ENCODE measurements around the gene TMC2. TPM values are rescaled to one million over a fixed set of nuclear protein-coding genes. Genes with fewer than 3 reads are reported as not detected.
A peak's percentile ranks its signal among the peaks of the same experiment; 100 is the strongest.

The TMC2 gene
- total and polyA plus RNA-seq, 7 experiments from 2014 or later = 0.15 TPM; not detected in 6

DNA sequence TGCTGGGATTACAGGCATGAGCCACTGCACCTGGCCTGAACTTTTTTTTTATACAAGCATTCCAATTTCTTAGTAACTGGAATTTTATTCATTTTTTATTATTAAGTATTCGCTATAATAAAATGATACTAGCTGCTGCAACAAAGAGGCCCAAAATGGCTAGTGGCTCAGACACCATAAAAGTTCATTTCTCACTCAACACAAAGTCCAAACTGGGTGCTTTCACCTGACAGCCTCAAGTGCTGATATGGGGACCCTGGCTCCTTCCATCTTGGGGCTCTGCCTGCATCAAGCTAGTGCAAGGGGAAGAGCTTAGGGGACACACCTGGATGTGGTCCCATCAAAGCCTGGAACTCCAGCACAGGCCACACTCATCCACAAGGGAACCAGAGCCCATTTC lies 103.9 kb downstream of the TMC2 start:
- H3K27me3 Mint-ChIP-seq = peaks cover 0 to 4% (median 0%) of the 10 kb centered on the region in 5 donors
- CTCF ChIA-PET = no interaction called here
- H3K36me3 ChIP-seq (ENCODE audit: control insufficient read depth in 2 of 3, insufficient read depth in 3 of 3, low read length in 3 of 3) = no peaks in the 10 kb centered on the region
- H3K27ac Mint-ChIP-seq = no peak overlapping the region
- peaks cover 0 to 2% (median 0%) of the 10 kb centered on the region in 11 donors for H3K9me3 Mint-ChIP-seq
- no peaks in the 10 kb centered on the region for H3K27me3 ChIP-seq (ENCODE audit: control insufficient read depth in 2 of 2, insufficient read depth in 2 of 2, low read length in 2 of 2)
- H3K36me3 Mint-ChIP-seq = peaks cover 0 to 17% (median 0%) of the 10 kb centered on the region in 5 donors
- intact Hi-C loops (cut with micrococcal nuclease) = no loop called here
- peaks cover 0 to 9% of the 10 kb centered on the region in 2 donors for H3K4me1 ChIP-seq (ENCODE audit: control insufficient read depth in 2 of 2, insufficient read depth in 2 of 2, low read length in 2 of 2)
- H3K9me3 ChIP-seq (ENCODE audit: control insufficient read depth in 2 of 3, low read length in 3 of 3) = no peaks in the 10 kb centered on the region
- no peak overlapping the region for H3K4me3 Mint-ChIP-seq
- DNase-seq = no peak
- POLR2A ChIA-PET = no interaction called here
- H3K27ac ChIP-seq (ENCODE audit: low read depth, low read length) = no peak overlapping the region
- H3K4me1 Mint-ChIP-seq = peaks cover 0 to 11% (median 6%) of the 10 kb centered on the region in 7 donors
- ATAC-seq = no peak
- H3K4me3 ChIP-seq (ENCODE audit: low read length) = no peak overlapping the region

DNA sequence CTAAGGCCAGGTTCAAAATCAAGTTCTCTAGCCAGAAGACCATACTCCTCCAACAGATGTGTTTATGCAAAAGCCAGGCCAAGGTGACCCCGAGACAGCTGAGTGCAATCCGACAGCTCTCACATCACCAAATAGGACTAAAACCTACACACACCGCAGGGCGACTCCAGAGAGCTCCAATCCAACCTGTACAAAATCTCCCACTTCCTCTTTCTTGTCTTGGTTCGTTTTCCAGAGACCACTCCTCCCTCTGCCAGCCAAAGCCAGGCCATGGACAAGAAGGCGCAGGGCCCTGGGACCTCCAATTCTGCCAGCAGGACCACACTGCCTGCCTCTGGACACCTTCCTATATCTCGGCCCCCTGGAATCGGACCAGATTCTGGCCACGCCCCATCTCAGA lies 104.5 kb downstream of the TMC2 start:
- peaks cover 0 to 9% of the 10 kb centered on the region in 2 donors for H3K4me1 ChIP-seq (ENCODE audit: control insufficient read depth in 2 of 2, insufficient read depth in 2 of 2, low read length in 2 of 2)
- no peak for ATAC-seq
- no peak overlapping the region for H3K4me3 Mint-ChIP-seq
- no peaks in the 10 kb centered on the region for H3K36me3 ChIP-seq (ENCODE audit: control insufficient read depth in 2 of 3, insufficient read depth in 3 of 3, low read length in 3 of 3)
- H3K27me3 Mint-ChIP-seq = no peaks in the 10 kb centered on the region
- intact Hi-C loops (cut with micrococcal nuclease) = no loop called here
- H3K4me1 Mint-ChIP-seq = peaks cover 0 to 11% (median 6%) of the 10 kb centered on the region in 7 donors
- H3K27me3 ChIP-seq (ENCODE audit: control insufficient read depth in 2 of 2, insufficient read depth in 2 of 2, low read length in 2 of 2) = no peaks in the 10 kb centered on the region
- no peak for DNase-seq
- CTCF ChIA-PET = no interaction called here
- H3K27ac Mint-ChIP-seq = no peak overlapping the region
- no peaks in the 10 kb centered on the region for H3K9me3 ChIP-seq (ENCODE audit: control insufficient read depth in 2 of 3, low read length in 3 of 3)
- POLR2A ChIA-PET = interaction anchor here (3.4 kb wide), 1 partner anchor 12 kb away, joined by 13 read pairs; the partner anchor contains the start of gene NOP56
- H3K4me3 ChIP-seq (ENCODE audit: low read length) = no peak overlapping the region
- no peak overlapping the region for H3K27ac ChIP-seq (ENCODE audit: low read depth, low read length)
- H3K36me3 Mint-ChIP-seq = peaks cover 0 to 17% (median 0%) of the 10 kb centered on the region in 5 donors
- H3K9me3 Mint-ChIP-seq = peaks cover 0 to 2% (median 0%) of the 10 kb centered on the region in 11 donors

DNA sequence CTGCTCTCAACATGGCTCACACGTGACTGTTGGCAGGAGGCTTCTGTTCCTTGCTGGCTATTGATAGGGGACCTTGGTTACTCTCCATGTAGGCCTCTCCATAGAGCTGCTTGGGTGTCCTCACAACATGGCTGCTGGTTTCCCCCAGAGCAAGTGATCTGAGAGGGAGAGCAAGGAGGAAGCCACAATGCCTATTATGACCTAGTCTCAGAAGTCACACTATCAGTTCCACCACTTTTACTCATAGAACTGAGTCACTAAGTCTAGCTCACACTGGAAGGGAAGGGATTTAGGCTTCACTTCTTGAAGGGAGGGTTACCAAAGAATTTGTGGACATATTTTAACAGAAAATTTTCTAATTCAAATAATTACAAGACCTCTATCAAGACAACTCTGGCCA lies 107.3 kb downstream of the TMC2 start:
- H3K4me3 ChIP-seq (ENCODE audit: low read length) = no peak overlapping the region
- Mint-ChIP-seq H3K9me3 (no peaks in the 10 kb centered on the region), H3K36me3 (peaks cover 0 to 17% (median 0%) of the 10 kb centered on the region in 5 donors), H3K4me3 (no peak overlapping the region), H3K27ac (peak overlapping the region in 1 of 9 donors; percentile 65), H3K27me3 (no peaks in the 10 kb centered on the region), H3K4me1 (peaks cover 3 to 17% (median 6%) of the 10 kb centered on the region in 7 donors)
- intact Hi-C loops (cut with micrococcal nuclease) = no loop called here
- ChIA-PET CTCF (no interaction called here), POLR2A (interaction anchor here (0.7 to 3.4 kb wide), 3 partner anchors 9 to 22 kb away, joined by 3 to 13 read pairs (median 3); partner anchors contain the start of gene NOP56)
- no peaks in the 10 kb centered on the region for H3K4me1 ChIP-seq (ENCODE audit: control insufficient read depth in 2 of 2, insufficient read depth in 2 of 2, low read length in 2 of 2)
- H3K27ac ChIP-seq (ENCODE audit: low read depth, low read length) = no peak overlapping the region
- H3K27me3 ChIP-seq (ENCODE audit: control insufficient read depth in 2 of 2, insufficient read depth in 2 of 2, low read length in 2 of 2) = no peaks in the 10 kb centered on the region
- no peaks in the 10 kb centered on the region for H3K36me3 ChIP-seq (ENCODE audit: control insufficient read depth in 2 of 3, insufficient read depth in 3 of 3, low read length in 3 of 3)
- H3K9me3 ChIP-seq (ENCODE audit: control insufficient read depth in 2 of 3, low read length in 3 of 3) = no peaks in the 10 kb centered on the region
- DNase-seq = no peak
- ATAC-seq = no peak

DNA sequence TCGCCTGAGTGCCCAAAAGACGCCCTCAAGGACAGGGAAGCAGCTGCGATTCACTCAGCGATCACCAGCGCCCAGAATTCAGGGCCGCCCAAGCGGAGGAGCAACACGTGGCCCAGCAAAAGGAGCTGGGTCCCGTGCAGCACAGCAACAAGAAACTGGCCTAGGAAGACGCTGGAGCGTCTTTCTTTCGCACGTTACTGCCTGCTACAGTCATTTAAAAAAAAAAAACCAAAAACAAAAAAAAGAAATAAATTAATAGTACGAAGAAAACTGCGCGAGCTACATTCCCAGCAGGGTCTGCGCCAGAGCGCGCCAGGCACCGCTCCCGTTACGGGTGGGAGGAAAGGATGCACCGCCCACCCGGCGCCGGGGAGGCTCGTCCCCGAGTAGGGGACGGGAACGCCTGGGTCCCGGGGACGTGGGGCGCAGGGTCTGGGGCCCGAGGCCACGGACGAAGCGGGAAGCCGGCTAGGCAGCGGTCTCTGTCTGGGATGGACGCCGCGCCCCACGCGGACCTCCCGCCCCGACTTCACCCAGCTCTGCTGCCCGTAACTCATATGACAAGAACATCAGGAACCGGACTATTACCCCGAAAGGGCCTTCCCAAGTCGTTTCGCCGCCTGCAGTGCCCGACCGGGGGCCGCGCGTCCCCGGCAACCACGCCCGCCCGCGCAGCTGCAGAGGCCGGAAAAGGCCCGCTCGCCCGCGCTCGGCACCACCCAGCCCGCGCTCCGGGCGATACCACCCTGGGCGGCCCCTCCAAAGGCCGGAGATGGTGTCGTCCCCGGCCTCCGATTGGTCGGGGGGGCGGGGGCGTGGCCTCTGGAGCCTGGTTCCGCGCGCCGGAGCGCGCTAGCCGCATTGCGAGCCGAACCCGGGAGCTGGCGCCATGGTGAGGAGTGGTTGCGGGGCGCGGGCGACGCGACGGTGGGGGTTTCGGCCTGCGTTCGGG lies 115.7 kb downstream of the TMC2 start, which contains the start of gene NOP56:
Gene NOP56 (plus strand): TSS at position 861 of the 952 bp plus-strand sequence. CDS start 29 bp downstream, at position 890.
- CTCF ChIA-PET = interaction anchor here (1.0 to 1.6 kb wide), 2 partner anchors 90 to 92 kb away, joined by 3 to 4 read pairs; no protein-coding TSS in a partner anchor
- peak within 1 kb of the TSS; percentile 87 to 92 (median 90) for H3K4me3 Mint-ChIP-seq
- peaks cover 9 to 33% (median 15%) of the 10 kb centered on the region in 5 donors for H3K36me3 Mint-ChIP-seq
- H3K27me3 Mint-ChIP-seq = no peaks in the 10 kb centered on the region
- Histone ChIP-seq H3K4me1 (ENCODE audit: control insufficient read depth in 2 of 2, insufficient read depth in 2 of 2, low read length in 2 of 2) (peaks cover 22 to 26% of the 10 kb centered on the region in 2 donors), H3K27me3 (ENCODE audit: control insufficient read depth in 2 of 2, insufficient read depth in 2 of 2, low read length in 2 of 2) (no peaks in the 10 kb centered on the region), H3K4me3 (ENCODE audit: low read length) (peak within 1 kb of the TSS; percentile 82), H3K36me3 (ENCODE audit: control insufficient read depth in 2 of 3, insufficient read depth in 3 of 3, low read length in 3 of 3) (peaks cover 20 to 35% (median 31%) of the 10 kb centered on the region in 3 experiments), H3K27ac (ENCODE audit: low read depth, low read length) (peak within 1 kb of the TSS; percentile 90), H3K9me3 (ENCODE audit: control insufficient read depth in 2 of 3, low read length in 3 of 3) (no peaks in the 10 kb centered on the region)
- peaks cover 16 to 53% (median 39%) of the 10 kb centered on the region in 7 donors for H3K4me1 Mint-ChIP-seq
- POLR2A ChIA-PET = interaction anchor here (0.7 to 6.8 kb wide), 17 partner anchors 10 to 768 kb away, joined by 3 to 183 read pairs (median 6); partner anchors contain the start of genes IDH3B, PTPRA and SNRPB
- no peaks in the 10 kb centered on the region for H3K9me3 Mint-ChIP-seq
- DNase-seq (peak; percentile 89 to 100 (median 96)), ATAC-seq (peak; percentile 98)
- intact Hi-C loops (cut with micrococcal nuclease) = loop anchor here (1.0 to 5.0 kb wide), 11 partner anchors 12 to 1425 kb away; partner anchors contain the start of genes IDH3B (in 2 of the 2), PTPRA (in 2 of the 2), SNRPB (in 2 of the 2) and FKBP1A (in 1 of the 2)
- H3K27ac Mint-ChIP-seq = peak within 1 kb of the TSS; percentile 85 to 94 (median 90)

GRCh38 chr20:2652724-2653555 lies 116.6 kb downstream of the TMC2 start:
- H3K36me3 Mint-ChIP-seq = peaks cover 14 to 42% (median 22%) of the 10 kb centered on the region in 5 donors
- Histone ChIP-seq H3K27ac (ENCODE audit: low read depth, low read length) (peak overlapping the region; percentile 90), H3K4me1 (ENCODE audit: control insufficient read depth in 2 of 2, insufficient read depth in 2 of 2, low read length in 2 of 2) (peaks cover 22 to 26% of the 10 kb centered on the region in 2 donors), H3K4me3 (ENCODE audit: low read length) (peak overlapping the region; percentile 82), H3K27me3 (ENCODE audit: control insufficient read depth in 2 of 2, insufficient read depth in 2 of 2, low read length in 2 of 2) (no peaks in the 10 kb centered on the region), H3K36me3 (ENCODE audit: control insufficient read depth in 2 of 3, insufficient read depth in 3 of 3, low read length in 3 of 3) (peaks cover 28 to 44% (median 32%) of the 10 kb centered on the region in 3 experiments), H3K9me3 (ENCODE audit: control insufficient read depth in 2 of 3, low read length in 3 of 3) (no peaks in the 10 kb centered on the region)
- H3K4me3 Mint-ChIP-seq = peak overlapping the region; percentile 86 to 92 (median 89)
- peak overlapping the region; percentile 78 to 92 (median 86) for H3K27ac Mint-ChIP-seq
- peak; percentile 59 for ATAC-seq
- CTCF ChIA-PET = no interaction called here
- no peak for DNase-seq
- peaks cover 13 to 46% (median 34%) of the 10 kb centered on the region in 7 donors for H3K4me1 Mint-ChIP-seq
- no peaks in the 10 kb centered on the region for H3K27me3 Mint-ChIP-seq
- intact Hi-C loops (cut with micrococcal nuclease) = loop anchor here (1.0 to 5.0 kb wide), 11 partner anchors 11 to 1426 kb away; partner anchors contain the start of genes IDH3B (in 2 of the 2), PTPRA (in 2 of the 2), SNRPB (in 2 of the 2) and FKBP1A (in 1 of the 2)
- POLR2A ChIA-PET = interaction anchor here (0.6 to 6.8 kb wide), 17 partner anchors 8 to 1238 kb away, joined by 3 to 183 read pairs (median 5); partner anchors contain the start of genes IDH3B, PTPRA and SNRPB
- H3K9me3 Mint-ChIP-seq = no peaks in the 10 kb centered on the region

Data from naive thymus-derived CD4-positive, alpha-beta T cell (primary cell).